AG10803 (cell line): ENCODE data around the gene TMEM108.

Source experiments
- DNase-seq: peaks from one replicate; pipeline ENCODE4 v3.0.0; 2010; ENCODE audit warnings: low read depth
- H3K4me3 ChIP-seq: 2 replicates; pipeline ENCODE4 v1.5.1; 2011; ENCODE audit warnings: mild to moderate bottlenecking, low read length, control low read depth
- CTCF ChIP-seq: conservative IDR thresholded peaks from 2 replicates; pipeline ENCODE4 v1.5.1; 2011; ENCODE audit warnings: mild to moderate bottlenecking, low read length, control low read depth, inconsistent platforms

The TMEM108 gene

GRCh38 chr3:133276594-133276993 lies 238.4 kb downstream of the TMEM108 start:
- no peak overlapping the region for H3K4me3 ChIP-seq
- DNase-seq = no peak
- TF ChIP-seq CTCF = no peak

- DNase-seq = peak; percentile 43
- TF ChIP-seq CTCF = no peak
- no peak overlapping the region for H3K4me3 ChIP-seq
These were observed 239.6 kb downstream of the TMEM108 start for GRCh38 chr3:133277813-133278212.

GRCh38 chr3:133278260-133279043 lies 240.3 kb downstream of the TMEM108 start:
- TF ChIP-seq CTCF = no peak
- DNase-seq = no peak

GRCh38 chr3:133280586-133280985 lies 242.4 kb downstream of the TMEM108 start:
- no peak for TF ChIP-seq CTCF
- DNase-seq = no peak
- no peak overlapping the region for H3K4me3 ChIP-seq

More at GRCh38 chr3:133278260-133279043, 240.3 kb downstream of the TMEM108 start:
- no peak overlapping the region for H3K4me3 ChIP-seq

GRCh38 chr3:133282236-133282635 lies 244.0 kb downstream of the TMEM108 start:
- TF ChIP-seq CTCF = no peak
- peak; percentile 66 for DNase-seq

GRCh38 chr3:133283958-133284807 lies 246.0 kb downstream of the TMEM108 start:
- DNase-seq = no peak
- H3K4me3 ChIP-seq = no peak overlapping the region
- TF ChIP-seq CTCF = no peak

More at GRCh38 chr3:133282236-133282635, 244.0 kb downstream of the TMEM108 start:
- no peak overlapping the region for H3K4me3 ChIP-seq
